Stimulated activated CD8-positive, alpha-beta memory T cell treated with anti-CD3 and anti-CD28 coated beads, Interleukin-15, amount 100 ng/mL, for 1 hour (primary cell): ENCODE measurements around the gene FURIN.
"Not testable (repeated sequence)": the region's sequence is repeated elsewhere in the genome, so short reads cannot be mapped to it uniquely, and the experiment has no call there.

ENCODE experiments used
- DNase-seq: peaks from one replicate; pipeline ENCODE4 v3.0.0-alpha.2; 2020; ENCODE audit warnings: low read depth

The FURIN gene

GRCh38 chr15:90870354-90871138, 2.2 kb downstream of the FURIN start:
- DNase-seq = no peak

DNA sequence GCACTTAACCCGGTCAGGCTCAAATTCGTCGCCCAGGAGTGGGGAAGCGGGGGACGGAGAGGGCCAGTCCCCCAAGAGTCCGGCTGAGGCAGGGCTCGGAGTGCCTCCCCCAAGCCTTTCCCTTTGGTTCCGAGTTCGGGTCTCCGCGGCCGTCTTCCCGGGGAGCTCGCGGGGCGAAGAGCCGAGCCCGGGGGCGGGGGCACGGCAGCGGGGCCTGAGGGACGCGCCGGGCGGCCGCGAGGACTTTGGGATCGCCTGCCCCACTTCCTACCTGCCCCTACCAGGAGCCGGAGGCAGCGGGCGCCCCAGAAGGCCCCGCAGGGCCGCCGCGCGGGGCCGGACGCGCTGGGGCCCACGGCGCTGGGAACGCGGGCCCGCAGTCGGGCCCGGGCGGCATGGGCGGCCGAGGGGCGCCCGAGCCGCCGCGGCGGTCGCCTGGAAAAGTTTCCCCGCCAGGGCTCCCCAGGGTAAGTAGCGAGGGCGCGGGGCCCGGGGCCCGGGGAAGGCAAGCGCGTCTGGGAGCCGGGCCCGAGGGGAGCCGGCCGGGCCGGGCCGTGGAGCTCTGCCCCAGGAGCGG, 2.8 kb downstream of the FURIN start:
- no peak for DNase-seq

- DNase-seq = no peak
These were observed 3.5 kb downstream of the FURIN start for GRCh38 chr15:90871716-90872485.

DNA sequence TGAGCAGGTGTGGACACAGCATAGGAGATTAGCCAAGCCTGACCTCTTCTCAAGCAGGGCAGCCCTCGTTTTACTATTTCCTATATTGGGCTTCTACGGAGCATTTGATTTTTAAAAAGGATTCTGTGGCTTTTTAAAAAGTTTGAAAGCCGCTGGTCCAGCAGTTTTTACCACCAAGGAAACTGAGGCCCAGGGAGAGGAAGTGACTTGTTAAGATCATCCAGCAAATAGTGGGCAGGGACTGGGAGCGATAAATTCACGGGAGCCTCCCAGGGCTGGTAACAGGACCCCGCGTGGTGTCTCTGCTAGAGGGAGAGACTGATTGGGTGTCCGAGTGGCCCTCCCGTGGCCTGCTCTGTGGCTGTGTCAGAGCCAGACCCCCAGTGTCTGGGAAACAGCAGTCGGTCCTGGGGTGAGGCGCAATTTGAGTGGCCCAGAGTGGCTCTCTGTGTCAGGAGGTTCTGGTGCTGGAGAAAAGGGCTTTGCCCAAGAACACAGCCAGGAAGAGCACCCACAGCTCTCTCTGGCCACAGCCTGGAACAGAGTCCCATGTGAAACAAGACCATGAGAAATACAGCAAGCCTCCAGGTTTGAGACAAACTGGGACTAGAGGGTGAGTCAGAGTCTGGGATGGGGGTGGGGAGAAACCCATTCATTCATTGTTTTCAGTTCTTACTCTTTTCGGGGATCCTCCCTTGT, 4.2 kb downstream of the FURIN start:
- no peak for DNase-seq

DNA sequence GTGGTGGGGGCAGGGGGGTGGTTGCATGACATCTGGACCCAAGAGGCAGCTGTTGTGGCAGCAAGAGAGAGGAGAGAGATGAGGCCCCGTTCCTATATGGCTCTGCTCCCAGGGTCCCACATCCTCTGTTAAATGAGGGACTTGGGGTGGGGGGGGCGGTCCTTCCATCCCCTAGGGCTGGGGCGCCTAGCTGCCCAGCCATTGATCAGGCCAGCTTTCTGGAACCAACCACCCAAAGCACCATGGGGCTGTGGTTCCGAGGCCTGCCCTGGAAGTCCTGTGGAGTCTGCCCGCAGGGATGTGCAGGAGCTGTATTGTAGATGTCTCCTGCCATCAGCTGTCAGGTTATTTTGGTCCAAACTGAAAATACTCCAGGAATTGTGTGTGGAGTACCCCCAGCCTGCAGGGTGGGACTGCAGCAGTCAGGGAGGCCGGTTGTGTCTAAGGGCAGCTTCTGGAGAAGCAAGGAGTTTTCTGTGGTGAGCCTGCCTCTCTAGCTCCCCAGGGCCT, 5.2 kb downstream of the FURIN start:
- DNase-seq = no peak

DNA sequence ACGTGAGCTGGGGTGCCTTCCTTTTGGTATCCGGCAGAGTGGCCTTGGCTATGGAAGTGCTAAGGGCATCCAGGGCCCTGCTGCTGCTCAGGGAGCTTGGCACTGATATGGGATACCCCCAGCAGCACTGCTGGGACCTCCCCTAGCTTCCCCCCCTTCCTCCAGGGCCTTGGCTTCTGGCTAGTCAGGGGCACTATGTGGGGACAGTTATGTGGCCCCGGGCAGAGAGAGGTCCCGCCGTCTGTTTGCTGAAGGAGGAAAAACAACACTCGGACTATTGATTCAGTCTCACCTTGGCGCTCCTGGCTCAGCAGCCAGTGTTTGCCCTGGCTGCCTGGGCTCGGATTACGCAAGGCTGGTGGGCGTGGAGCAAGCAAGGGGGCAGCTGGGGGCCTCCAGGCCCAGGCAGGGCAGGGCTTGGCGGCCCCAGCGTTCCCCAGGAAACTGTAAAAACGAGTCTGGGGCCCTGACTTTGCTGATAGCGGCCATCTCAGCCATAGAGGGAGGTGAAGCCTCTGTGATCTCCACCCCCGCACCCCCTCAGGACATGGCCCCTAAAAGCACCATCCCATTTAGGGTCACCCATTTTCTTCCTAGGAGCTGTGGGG, 5.7 kb downstream of the FURIN start:
- no peak for DNase-seq

- not testable (repeated sequence) for DNase-seq
These were observed 6.6 kb downstream of the FURIN start for GRCh38 chr15:90874986-90875385.

DNA sequence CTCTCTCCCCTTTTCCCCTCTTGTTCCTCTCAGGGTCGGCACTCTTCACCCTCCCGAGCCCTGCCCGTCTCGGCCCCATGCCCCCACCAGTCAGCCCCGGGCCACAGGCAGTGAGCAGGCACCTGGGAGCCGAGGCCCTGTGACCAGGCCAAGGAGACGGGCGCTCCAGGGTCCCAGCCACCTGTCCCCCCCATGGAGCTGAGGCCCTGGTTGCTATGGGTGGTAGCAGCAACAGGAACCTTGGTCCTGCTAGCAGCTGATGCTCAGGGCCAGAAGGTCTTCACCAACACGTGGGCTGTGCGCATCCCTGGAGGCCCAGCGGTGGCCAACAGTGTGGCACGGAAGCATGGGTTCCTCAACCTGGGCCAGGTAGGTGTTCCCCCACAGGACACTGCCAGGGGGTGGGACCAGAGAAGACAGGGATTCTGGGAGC, 7.2 kb downstream of the FURIN start:
- DNase-seq = no peak

GRCh38 chr15:90876046-90876445, 7.7 kb downstream of the FURIN start:
- DNase-seq = no peak

DNA sequence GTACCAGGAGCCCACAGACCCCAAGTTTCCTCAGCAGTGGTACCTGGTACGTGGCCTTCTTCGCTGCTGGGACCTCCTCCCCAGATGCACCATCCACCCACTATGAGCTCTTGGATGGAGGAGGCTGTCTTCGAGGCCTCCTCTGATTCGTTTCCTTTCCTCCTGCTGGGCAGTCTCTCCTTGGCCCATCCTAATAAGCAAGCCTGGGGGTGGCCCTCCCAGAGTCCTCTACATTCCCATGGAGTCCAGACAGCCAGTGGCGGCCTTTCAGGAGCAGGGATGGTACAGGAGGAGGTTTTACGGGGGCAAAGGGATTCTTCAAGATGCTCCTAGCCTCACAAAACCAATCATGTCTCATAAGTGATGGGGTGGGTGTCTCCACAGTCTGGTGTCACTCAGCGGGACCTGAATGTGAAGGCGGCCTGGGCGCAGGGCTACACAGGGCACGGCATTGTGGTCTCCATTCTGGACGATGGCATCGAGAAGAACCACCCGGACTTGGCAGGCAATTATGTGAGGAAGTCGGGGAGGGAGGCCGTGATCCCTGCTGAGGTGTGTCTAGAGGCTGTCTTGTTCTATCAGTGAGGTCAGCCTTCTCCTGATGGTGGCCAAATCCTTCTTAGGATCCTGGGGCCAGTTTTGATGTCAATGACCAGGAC, 8.3 kb downstream of the FURIN start:
- no peak for DNase-seq

GRCh38 chr15:90877315-90877714, 8.9 kb downstream of the FURIN start:
- DNase-seq = no peak

DNA sequence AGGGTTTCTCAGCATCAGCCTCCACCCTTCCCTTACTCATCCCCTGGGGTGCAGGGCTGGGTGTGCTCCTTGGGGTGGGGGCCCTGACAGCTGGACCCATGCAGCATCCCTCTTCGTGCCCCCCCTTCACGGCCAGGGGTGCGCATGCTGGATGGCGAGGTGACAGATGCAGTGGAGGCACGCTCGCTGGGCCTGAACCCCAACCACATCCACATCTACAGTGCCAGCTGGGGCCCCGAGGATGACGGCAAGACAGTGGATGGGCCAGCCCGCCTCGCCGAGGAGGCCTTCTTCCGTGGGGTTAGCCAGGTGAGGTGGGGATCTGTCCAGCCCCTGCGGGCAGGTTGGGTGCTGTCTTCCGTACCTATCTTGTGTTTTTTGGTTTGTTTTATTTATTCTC, 9.6 kb downstream of the FURIN start:
- no peak for DNase-seq

GRCh38 chr15:90878660-90879059, 10.3 kb downstream of the FURIN start:
- no peak for DNase-seq

GRCh38 chr15:90879730-90880366, 11.5 kb downstream of the FURIN start:
- no peak for DNase-seq

DNA sequence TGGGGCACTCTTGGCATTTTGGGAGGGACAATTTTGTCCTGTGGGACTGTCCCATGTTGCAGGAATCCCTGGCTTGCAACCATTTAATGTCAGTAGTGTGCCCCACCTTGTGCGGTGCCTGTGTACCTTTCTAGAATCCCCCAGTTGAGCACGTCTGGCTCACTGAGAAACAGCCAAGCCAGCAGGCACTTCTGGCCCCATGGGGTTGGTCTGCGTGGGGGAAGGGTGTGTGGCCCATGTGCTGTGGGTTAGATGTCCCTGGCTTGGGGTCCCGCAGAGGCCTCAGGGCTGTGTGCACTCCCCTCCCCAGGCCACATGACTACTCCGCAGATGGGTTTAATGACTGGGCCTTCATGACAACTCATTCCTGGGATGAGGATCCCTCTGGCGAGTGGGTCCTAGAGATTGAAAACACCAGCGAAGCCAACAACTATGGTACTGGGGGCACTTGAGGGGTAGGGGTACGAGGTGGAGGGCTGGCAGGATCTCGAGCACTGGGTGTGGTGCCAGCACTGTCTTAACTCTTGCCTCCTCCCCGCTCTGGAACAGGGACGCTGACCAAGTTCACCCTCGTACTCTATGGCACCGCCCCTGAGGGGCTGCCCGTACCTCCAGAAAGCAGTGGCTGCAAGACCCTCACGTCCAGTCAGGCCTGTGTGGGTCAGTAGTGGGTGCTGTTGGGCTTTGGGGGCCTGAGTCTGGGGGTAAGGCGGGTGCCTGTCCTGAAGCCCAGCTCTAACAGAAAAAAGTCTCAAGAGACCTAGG, 12.2 kb downstream of the FURIN start:
- DNase-seq = no peak

GRCh38 chr15:90881181-90881977, 13.0 kb downstream of the FURIN start:
- no peak for DNase-seq

- no peak for DNase-seq
These were observed 13.8 kb downstream of the FURIN start for GRCh38 chr15:90881978-90882721.

DNA sequence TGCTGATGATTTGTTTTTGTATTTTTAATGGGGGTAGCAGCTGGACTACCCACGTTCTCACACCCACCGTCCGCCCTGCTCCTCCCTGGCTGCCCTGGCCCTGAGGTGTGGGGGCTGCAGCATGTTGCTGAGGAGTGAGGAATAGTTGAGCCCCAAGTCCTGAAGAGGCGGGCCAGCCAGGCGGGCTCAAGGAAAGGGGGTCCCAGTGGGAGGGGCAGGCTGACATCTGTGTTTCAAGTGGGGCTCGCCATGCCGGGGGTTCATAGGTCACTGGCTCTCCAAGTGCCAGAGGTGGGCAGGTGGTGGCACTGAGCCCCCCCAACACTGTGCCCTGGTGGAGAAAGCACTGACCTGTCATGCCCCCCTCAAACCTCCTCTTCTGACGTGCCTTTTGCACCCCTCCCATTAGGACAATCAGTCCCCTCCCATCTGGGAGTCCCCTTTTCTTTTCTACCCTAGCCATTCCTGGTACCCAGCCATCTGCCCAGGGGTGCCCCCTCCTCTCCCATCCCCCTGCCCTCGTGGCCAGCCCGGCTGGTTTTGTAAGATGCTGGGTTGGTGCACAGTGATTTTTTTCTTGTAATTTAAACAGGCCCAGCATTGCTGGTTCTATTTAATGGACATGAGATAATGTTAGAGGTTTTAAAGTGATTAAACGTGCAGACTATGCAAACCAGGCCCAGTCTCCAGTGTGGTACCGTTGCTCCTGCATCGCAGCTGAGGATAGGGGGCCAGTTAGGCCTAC, 14.6 kb downstream of the FURIN start:
- no peak for DNase-seq
